HG03103 (cell line): ENCODE measurements around the gene GALNT13.

Source experiments
- ATAC-seq: cut with Tn5 transposase; IDR thresholded peaks from one replicate; pipeline ENCODE4 v1.9.1; 2021; ENCODE audit warnings: low read depth; ENCODE audit not compliant: unreplicated experiment

The GALNT13 gene

GRCh38 chr2:154280543-154280942 lies 408.8 kb downstream of the GALNT13 start:
- ATAC-seq = no peak

GRCh38 chr2:154289870-154290269 lies 418.1 kb downstream of the GALNT13 start:
- ATAC-seq = no peak

- ATAC-seq = no peak
Observed at GRCh38 chr2:154291511-154291910, 419.8 kb downstream of the GALNT13 start.

- no peak for ATAC-seq
Observed at GRCh38 chr2:154291927-154292326, 420.2 kb downstream of the GALNT13 start.

GRCh38 chr2:154293864-154294263 lies 422.1 kb downstream of the GALNT13 start:
- no peak for ATAC-seq

- no peak for ATAC-seq
Observed at GRCh38 chr2:154306266-154306970, 434.7 kb downstream of the GALNT13 start.

- ATAC-seq = no peak
Observed at GRCh38 chr2:154307007-154307406, 435.3 kb downstream of the GALNT13 start.

- no peak for ATAC-seq
Observed at GRCh38 chr2:154324601-154325000, 452.9 kb downstream of the GALNT13 start.

GRCh38 chr2:154329510-154329909 lies 457.8 kb downstream of the GALNT13 start:
- ATAC-seq = no peak

GRCh38 chr2:154331784-154332183 lies 460.1 kb downstream of the GALNT13 start:
- no peak for ATAC-seq

- ATAC-seq = no peak
Observed at GRCh38 chr2:154336201-154336600, 464.5 kb downstream of the GALNT13 start.

- ATAC-seq = no peak
Observed at GRCh38 chr2:154338352-154338967, 466.7 kb downstream of the GALNT13 start.

- no peak for ATAC-seq
Observed at GRCh38 chr2:154343282-154343681, 471.6 kb downstream of the GALNT13 start.

GRCh38 chr2:154350911-154351310 lies 479.2 kb downstream of the GALNT13 start:
- no peak for ATAC-seq

GRCh38 chr2:154361276-154361675 lies 489.6 kb downstream of the GALNT13 start:
- no peak for ATAC-seq

GRCh38 chr2:154368153-154368552 lies 496.4 kb downstream of the GALNT13 start:
- ATAC-seq = no peak

GRCh38 chr2:154370873-154371272 lies 499.2 kb downstream of the GALNT13 start:
- no peak for ATAC-seq

- ATAC-seq = no peak
Observed at GRCh38 chr2:154374416-154374815, 502.7 kb downstream of the GALNT13 start.

- ATAC-seq = no peak
Observed at GRCh38 chr2:154375579-154375931, 503.8 kb downstream of the GALNT13 start.

GRCh38 chr2:154381931-154382794 lies 510.4 kb downstream of the GALNT13 start:
- ATAC-seq = no peak

GRCh38 chr2:154386186-154386585 lies 514.5 kb downstream of the GALNT13 start:
- ATAC-seq = no peak
